RWPE1 (cell line): Measurements from ENCODE around the gene SYNPO2.

Experiments
- CTCF ChIA-PET: fragments of 350-600 bp; sonication (Branson Sonifier 250); formaldehyde crosslinking; extraction: SDS; loops from one replicate; lab custom pipeline; 2021; lab: Yijun Ruan, JAX
- POLR2A ChIA-PET: fragments of 400-600 bp; formaldehyde crosslinking; extraction: SDS; loops from one replicate; lab custom pipeline; 2020; ENCODE audit warnings: antibody characterized with exemption; ENCODE audit not compliant: low non-redundant PET; lab: Yijun Ruan, JAX
- DNase-seq: peaks from one replicate; pipeline ENCODE4 v3.0.0; 2012; ENCODE audit warnings: low spot score
- H3K27ac ChIP-seq: fragments of 450-650 bp; 2 replicates; pipeline ENCODE4 v1.5.1; 2017
- CTCF ChIP-seq: fragments of 450-650 bp; conservative IDR thresholded peaks from 2 replicates; pipeline ENCODE4 v1.5.1; 2017; ENCODE audit warnings: low read depth, mild to moderate bottlenecking

The SYNPO2 gene

GRCh38 chr4:118898221-118898620 is 9.6 kb downstream of the SYNPO2 start:
- H3K27ac ChIP-seq, result no peak overlapping the region
- TF ChIP-seq CTCF, result no peak
- CTCF ChIA-PET, result no interaction called here
- DNase-seq, result no peak
- POLR2A ChIA-PET, result no interaction called here

GRCh38 chr4:118898684-118899138 is 10.1 kb downstream of the SYNPO2 start:
- no peak for DNase-seq
- H3K27ac ChIP-seq, result no peak overlapping the region
- ChIA-PET POLR2A (no interaction called here), CTCF (no interaction called here)
- TF ChIP-seq CTCF, result no peak

- no peak for TF ChIP-seq CTCF
- no peak for DNase-seq
- POLR2A ChIA-PET, result no interaction called here
- H3K27ac ChIP-seq, result no peak overlapping the region
- CTCF ChIA-PET, result interaction anchor here (0.6 to 0.7 kb wide), 2 partner anchors 10 to 12 kb away, joined by 4 read pairs; no protein-coding TSS in a partner anchor
Measured at GRCh38 chr4:118904418-118904817, 15.8 kb downstream of the SYNPO2 start.

- TF ChIP-seq CTCF, result no peak
- no peak overlapping the region for H3K27ac ChIP-seq
- ChIA-PET CTCF (interaction anchor here (0.7 kb wide), 2 partner anchors 12 to 13 kb away, joined by 4 read pairs; no protein-coding TSS in a partner anchor), POLR2A (no interaction called here)
- no peak for DNase-seq
Measured at GRCh38 chr4:118904935-118905334, 16.3 kb downstream of the SYNPO2 start.

- CTCF ChIA-PET, result no interaction called here
- H3K27ac ChIP-seq, result no peak overlapping the region
- no peak for DNase-seq
- POLR2A ChIA-PET, result no interaction called here
- no peak for TF ChIP-seq CTCF
Measured at GRCh38 chr4:118905566-118905965, 16.9 kb downstream of the SYNPO2 start.

- ChIA-PET CTCF (interaction anchor here (0.7 kb wide), 1 partner anchor 122 kb away, joined by 3 read pairs; no protein-coding TSS in a partner anchor), POLR2A (no interaction called here)
- no peak overlapping the region for H3K27ac ChIP-seq
- DNase-seq, result no peak
- TF ChIP-seq CTCF, result no peak
Measured at GRCh38 chr4:118909173-118909956, 20.7 kb downstream of the SYNPO2 start.
